Measurements from ENCODE around the gene TTC21B.
A peak's percentile ranks its signal among the peaks of the same experiment; 100 is the strongest.
"Not testable (repeated sequence)": the region's sequence is repeated elsewhere in the genome, so short reads cannot be mapped to it uniquely, and the experiment has no call there.

The TTC21B gene

GRCh38 chr2:165953655-165954606 lies at the start of gene TTC21B:
Gene TTC21B (minus strand): TSS chr2:165953776. CDS start chr2:165953705, 71 bp downstream.
- DNase-seq (ENCODE audit: low read depth in 2 of 2), result peak; percentile 88 to 90

DNA sequence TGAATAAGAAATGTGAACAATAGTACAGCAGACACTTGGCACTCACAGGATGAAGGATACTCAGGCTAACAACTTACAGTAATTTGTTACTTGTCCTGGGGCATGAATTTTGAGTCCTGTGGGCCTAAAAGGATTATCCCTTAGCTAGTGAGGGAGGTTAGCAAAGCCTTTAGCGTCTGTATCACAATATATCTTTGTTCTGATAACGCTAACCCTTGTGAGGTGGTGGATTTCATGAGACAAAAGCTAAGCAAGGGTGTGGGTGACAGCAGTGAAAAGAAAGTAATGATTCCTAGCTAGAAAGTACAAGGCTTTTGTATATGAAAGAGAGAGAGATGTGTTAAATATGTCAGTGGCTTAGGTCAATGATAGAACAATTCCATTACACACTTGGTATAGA lies 46.8 kb upstream of the TTC21B start:
- no peak for DNase-seq (ENCODE audit: low read depth in 2 of 2)

- no peak for DNase-seq (ENCODE audit: low read depth in 2 of 2)
Measured at GRCh38 chr2:165990846-165991245, 37.3 kb upstream of the TTC21B start.

GRCh38 chr2:165989851-165990250 lies 36.3 kb upstream of the TTC21B start:
- no peak for DNase-seq (ENCODE audit: low read depth in 2 of 2)

- no peak for DNase-seq (ENCODE audit: low read depth in 2 of 2)
Measured at GRCh38 chr2:165985120-165985519, 31.5 kb upstream of the TTC21B start.

GRCh38 chr2:165972161-165972560 lies 18.6 kb upstream of the TTC21B start:
- DNase-seq (ENCODE audit: low read depth in 2 of 2), result not testable (repeated sequence)

DNA sequence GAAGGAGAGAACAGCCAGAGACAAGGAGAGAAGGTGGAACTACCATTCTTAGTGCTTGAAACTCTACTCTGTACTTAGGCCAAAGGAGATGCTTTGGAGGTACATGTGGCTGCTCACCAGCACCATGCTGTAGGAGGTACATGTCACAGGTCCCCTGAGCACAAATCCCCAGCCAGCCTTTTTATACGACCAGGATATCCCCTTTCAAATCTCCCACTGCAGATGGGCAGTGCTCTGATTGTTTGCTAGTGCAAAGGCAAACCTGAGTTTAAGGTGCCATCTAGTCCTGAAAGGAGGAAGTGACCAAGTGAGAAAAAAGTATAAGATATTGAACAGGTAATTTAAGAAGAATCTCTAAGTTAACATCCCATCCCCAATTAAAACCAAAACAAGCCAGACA lies 17.1 kb upstream of the TTC21B start:
- DNase-seq (ENCODE audit: low read depth in 2 of 2), result no peak

DNA sequence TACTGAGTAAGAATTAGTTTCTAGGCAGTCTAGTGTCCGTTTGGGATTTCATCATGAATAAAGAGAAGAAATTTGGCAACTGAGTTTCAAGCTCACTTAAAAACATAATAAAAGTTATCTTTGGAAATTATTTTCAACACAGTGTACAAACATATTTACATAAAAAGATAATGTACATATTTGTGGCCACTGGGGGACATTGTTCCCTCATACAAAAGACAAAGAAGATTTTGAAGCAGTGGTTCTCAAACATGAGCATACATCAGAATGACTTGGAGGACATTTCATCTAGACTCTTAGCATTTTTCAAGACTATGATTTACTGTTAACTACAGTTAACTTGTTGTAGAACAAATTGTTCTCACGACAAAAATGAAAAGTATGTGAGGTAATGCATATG lies 15.7 kb upstream of the TTC21B start:
- DNase-seq (ENCODE audit: low read depth in 2 of 2), result no peak

DNA sequence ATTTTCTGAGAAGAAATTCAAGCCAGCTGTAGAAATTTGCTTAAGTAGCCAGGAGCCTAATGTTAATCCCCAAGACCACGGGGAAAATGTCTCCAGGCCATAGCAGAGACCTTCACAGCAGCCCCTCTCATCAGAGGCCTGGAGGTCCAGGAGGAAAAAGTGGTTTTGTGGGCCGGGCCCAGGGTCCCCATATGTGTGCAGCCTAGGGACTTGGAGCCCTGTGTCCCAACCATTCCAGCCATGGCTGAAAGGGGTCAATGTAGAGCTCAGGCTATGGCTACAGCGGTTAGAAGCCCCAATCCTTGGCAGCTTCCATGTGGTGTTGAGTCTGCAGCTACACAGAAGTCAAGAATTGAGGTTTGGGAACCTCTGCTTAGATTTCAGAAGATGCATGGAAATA lies 14.2 kb upstream of the TTC21B start:
- no peak for DNase-seq (ENCODE audit: low read depth in 2 of 2)

DNA sequence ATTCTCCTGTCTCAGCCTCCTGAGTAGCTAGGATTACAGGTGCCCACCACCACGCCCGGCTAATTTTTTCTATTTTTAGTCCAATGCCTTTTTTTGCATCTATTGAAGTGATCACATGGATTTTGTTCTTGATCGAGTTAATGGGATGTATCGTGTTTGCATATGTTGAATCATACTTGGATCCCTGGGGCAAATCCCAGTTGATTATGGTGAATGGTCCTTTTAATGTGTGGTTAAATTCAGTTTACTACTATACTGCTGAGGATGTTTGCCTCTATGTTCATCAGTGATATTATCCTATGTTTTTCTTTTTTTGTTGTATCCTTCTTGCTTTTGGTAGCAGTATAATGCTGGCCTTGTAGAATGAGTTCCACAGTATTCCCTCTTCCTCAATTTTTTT lies 8.2 kb upstream of the TTC21B start:
- DNase-seq (ENCODE audit: low read depth in 2 of 2), result no peak

DNA sequence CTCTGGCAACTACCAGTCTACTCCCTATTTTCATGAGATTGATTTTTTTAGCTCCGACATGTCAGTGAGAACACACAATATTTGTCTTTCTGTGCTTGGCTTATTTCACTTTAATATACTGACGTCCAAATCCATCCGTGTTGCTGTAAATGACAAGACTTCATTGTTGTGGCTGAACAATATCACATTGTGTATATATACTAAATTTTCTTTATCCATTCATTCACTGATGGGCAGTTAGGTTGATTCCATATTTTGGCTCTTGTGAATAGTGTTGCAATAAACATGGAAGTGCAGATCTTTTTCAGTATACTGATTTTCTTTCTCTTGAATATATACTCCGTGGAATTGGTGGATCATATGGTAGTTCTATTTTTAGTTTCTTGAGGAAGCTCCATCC lies 5.8 kb upstream of the TTC21B start:
- no peak for DNase-seq (ENCODE audit: low read depth in 2 of 2)

GRCh38 chr2:165958313-165958960 lies 4.9 kb upstream of the TTC21B start:
- no peak for DNase-seq (ENCODE audit: low read depth in 2 of 2)

- DNase-seq (ENCODE audit: low read depth in 2 of 2), result no peak
Measured at GRCh38 chr2:165957030-165957675, 3.6 kb upstream of the TTC21B start.

DNA sequence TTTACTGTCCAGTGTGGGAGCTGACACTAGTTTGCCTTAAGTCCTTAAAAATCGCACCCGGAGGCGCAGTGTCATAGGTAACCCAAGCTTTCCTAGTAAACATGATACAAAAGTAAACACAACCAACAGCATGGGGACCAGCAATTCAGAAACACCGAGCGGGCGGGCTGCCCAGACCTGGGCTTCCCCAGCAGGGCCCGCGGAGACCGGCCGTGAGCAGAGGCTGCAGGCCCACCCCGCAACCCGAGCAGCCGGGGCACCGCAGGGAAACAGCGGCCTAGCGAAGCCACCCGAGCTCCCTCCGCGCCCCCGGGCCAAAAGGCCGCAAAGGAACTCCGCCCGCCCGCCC lies 296 bp downstream of the TTC21B start:
- no peak for DNase-seq (ENCODE audit: low read depth in 2 of 2)

- DNase-seq (ENCODE audit: low read depth in 2 of 2), result no peak
Measured at GRCh38 chr2:165952741-165953211, 800 bp downstream of the TTC21B start.

DNA sequence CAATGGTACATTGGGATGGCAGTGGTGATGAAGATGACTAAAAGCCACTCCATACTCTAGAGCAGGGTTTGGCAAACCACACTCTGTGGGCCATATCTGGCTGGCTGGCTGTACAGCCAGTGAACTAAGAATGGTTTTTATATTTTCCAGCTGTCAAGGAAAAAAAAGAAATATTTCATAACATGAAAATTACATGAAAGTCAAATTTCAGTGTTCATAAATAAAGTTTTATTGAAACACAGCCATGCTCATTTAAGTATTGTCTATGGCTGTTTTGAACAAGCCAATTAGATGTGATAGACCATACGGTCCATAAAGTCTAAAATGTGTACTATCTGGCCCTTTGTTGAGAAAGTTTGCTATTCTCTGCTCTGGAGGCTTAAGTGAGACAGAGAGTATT lies 1.5 kb downstream of the TTC21B start:
- DNase-seq (ENCODE audit: low read depth in 2 of 2), result no peak

- no peak for DNase-seq (ENCODE audit: low read depth in 2 of 2)
Measured at GRCh38 chr2:165950438-165950837, 3.1 kb downstream of the TTC21B start.

DNA sequence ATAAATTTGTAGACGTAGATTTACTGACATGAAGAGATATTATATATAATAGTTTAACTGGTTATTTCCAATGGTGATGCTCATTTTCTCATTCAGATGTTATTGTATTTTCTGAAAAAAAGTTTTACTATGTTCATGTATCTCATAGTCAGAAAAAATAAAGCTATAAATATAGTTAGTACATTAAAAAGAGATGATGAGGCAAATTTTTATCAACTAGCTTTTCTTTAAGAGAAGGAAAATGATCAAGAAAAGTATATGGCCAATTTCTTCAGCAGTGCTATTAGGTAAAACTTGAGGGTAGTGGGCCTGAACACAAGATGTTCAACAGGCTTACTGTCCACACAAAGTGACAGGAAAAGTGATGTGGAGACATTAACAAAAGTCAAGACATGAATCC lies 11.7 kb downstream of the TTC21B start:
- no peak for DNase-seq (ENCODE audit: low read depth in 2 of 2)

- DNase-seq (ENCODE audit: low read depth in 2 of 2), result no peak
Measured at GRCh38 chr2:165938237-165938636, 15.3 kb downstream of the TTC21B start.

- no peak for DNase-seq (ENCODE audit: low read depth in 2 of 2)
Measured at GRCh38 chr2:165933211-165933910, 20.2 kb downstream of the TTC21B start.

GRCh38 chr2:165927774-165928173 lies 25.8 kb downstream of the TTC21B start:
- DNase-seq (ENCODE audit: low read depth in 2 of 2), result no peak

DNA sequence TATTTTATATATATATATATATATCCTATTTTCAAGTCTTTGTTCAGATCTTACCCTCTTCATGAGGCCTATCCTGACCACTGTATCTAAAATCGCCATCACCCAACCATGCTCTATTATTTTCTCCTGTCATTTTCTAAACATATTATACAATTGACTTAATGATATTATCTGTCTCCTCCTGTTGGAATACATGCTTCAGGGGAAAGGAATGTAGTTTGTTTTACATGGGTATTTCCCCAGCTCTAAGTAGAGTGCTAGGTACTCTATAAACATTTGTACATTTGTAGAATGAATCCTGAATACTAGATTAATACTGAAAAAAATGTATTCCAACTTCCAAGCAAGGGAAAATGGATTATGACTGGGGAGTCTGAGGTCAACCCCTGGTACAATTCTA lies 26.2 kb downstream of the TTC21B start:
- no peak for DNase-seq (ENCODE audit: low read depth in 2 of 2)

Data from stimulated activated CD8-positive, alpha-beta memory T cell treated with anti-CD3 and anti-CD28 coated beads, Interleukin-15, amount 100 ng/mL, for 48 hours (primary cell).